DMS153 treated with DMSO at 0.1 percent for 48 hours (cell line): Measurements from ENCODE around the gene CARMIL1.

Experiments
- DNase-seq: peaks from one replicate; lab custom pipeline; 2025; ENCODE audit not compliant: unreplicated experiment; lab: John Stamatoyannopoulos, UW

The CARMIL1 gene

DNA sequence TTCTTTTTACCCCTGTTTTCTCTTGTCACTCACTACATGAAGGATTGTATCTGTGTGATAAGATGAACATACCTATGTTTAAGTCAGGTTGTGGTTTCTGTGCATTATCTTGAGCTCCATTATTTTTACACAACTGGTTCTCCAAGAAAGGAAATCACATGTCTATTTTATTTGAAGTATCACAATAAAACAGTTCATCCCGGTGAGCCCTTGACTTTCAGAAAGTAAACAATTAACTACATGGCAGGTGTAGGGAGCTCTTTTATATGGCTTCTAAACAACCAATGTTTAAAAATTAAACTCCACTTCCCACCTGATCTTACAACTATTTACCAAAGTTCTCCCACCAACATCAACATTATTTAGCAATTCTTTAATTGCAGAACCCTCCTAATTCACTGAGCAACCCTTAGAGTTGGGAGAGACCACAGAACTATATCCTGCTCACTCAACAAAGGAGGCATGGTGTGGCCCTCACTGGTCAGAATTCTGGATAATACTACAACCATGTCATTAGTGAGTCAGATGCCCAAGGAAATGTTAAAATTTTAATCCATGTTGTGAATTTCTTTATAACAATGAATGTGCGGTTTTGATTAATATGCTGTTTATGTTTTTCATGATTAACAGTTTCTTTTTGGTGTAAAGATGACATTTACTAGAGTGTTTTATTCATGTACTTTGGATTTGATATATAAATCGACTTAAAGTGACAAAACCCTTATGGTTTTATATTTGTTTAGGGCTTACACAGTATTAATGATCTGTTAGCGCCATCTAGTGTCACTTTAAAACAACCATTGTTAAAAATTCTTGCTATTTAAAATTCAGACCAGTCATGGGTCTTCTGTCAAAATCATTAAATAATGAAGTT is 322.9 kb downstream of the CARMIL1 start:
- DNase-seq: peak; percentile 73

DNA sequence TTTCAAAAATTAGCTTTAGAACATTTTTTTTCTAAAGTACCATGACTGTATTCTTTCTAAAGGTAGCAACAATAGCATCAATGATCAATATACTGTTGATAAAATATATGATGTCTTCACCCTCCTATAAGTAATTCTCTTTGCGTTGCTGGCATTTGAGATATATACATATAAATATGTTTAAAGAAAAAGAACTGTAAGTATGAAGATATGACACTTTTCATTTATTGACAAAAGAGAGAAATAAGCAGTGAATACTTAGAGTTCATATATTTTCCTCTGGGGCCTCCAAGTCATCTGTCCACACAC is 323.5 kb downstream of the CARMIL1 start:
- DNase-seq: no peak

- DNase-seq: no peak
Observed at GRCh38 chr6:25603251-25603650, 324.1 kb downstream of the CARMIL1 start.

- no peak for DNase-seq
Observed at GRCh38 chr6:25606151-25606550, 327.0 kb downstream of the CARMIL1 start.

GRCh38 chr6:25608558-25609174 is 329.5 kb downstream of the CARMIL1 start:
- DNase-seq: no peak

- DNase-seq: no peak
Observed at GRCh38 chr6:25612666-25613065, 333.5 kb downstream of the CARMIL1 start.

GRCh38 chr6:25613415-25613814 is 334.2 kb downstream of the CARMIL1 start:
- DNase-seq: no peak

DNA sequence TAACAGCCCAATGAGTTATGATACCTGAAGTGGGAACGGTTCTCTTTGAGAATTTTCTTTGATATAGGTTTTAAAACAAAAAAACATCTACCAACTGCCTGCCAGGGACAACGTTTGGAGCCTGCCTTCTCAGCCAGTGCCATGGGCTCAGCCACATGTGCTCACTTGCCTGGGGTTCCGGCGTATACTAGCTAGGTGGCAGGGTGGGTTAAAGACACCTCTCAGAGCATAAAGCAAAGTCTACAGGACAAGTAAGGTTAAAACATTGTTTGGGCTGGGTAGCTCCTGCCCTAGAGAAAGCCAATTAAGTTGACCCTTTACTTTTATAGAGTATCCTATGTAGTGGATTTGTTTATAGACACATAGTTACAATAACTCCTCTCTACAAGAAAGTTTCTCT is 334.9 kb downstream of the CARMIL1 start:
- DNase-seq: no peak

DNA sequence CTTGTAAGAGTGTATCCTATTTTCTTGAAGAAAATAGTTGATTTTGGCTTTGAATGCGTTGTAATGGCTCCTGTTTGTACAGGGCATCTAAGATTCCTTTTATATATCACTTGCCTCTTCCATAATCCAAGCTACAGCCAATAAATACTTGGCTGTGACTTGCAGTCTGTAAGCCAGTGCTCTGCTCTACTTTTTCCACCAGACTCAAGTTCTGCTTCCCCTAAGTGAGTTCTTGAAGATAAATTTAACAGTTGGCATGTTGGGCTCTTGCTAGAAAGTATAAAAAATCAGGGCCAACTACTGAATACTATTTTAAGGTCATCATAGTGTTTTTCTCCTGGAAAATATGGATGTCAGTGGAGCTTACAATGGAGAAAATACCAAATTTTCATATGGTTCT is 336.3 kb downstream of the CARMIL1 start:
- no peak for DNase-seq

DNA sequence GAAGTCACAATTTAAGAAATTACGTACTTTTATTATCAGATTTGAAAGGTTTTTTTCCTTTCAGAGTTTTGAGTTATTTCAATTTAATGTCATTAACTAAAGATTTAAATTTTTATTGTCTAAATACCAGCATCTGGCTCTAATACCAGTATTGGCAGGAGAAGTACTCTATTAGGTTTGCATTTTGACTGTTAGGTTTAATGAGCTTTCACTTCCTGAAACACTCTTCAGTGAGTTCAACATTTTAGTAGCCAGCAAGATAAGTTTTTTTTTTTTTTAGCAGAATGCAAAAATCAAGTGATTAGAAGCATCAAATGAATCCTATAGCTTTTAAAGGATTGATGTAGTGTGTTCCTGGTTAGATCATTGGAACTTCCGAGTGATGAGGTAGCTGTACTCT is 338.8 kb downstream of the CARMIL1 start:
- no peak for DNase-seq

DNA sequence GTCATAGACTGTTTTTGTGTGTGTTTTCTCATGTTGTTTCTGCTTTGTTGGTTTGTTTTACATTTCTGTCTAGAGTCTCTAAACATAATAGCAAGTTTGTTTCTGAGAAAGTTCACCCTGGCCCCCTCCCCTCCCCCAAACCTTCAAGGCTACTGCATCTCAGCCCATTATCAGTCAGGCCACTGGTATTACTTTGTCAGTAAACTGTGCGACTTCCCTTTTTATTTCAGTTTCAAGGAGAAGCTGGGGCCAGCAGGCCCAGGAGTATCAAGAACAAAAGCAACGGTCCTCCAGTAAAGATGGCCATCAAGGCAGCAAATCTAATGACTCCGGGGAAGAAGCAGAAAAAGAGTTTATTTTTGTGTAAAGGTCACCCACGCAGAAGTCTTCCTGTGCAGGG is 340.0 kb downstream of the CARMIL1 start:
- no peak for DNase-seq

GRCh38 chr6:25620391-25620790 is 341.2 kb downstream of the CARMIL1 start:
- no peak for DNase-seq

GRCh38 chr6:25623065-25623464 is 343.9 kb downstream of the CARMIL1 start:
- DNase-seq: no peak

DNA sequence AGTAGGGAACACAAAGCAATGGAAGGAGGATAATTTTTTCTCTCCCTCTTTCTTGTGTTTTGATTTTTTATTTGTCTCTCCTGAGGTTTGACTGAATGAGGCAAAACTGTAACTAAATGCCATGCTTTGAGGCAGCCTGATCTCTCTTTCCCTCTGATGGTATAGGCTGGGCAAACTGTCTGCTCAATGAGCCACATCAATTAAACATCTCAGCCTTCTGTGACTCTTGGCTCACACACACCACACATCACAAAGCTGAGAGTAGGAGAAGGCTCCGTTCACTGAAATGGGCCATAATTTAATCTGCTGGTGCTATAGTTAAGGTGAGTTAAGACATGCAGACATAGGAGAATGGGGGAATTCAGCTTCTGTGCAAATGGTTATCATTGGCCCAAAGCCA is 344.7 kb downstream of the CARMIL1 start:
- no peak for DNase-seq

DNA sequence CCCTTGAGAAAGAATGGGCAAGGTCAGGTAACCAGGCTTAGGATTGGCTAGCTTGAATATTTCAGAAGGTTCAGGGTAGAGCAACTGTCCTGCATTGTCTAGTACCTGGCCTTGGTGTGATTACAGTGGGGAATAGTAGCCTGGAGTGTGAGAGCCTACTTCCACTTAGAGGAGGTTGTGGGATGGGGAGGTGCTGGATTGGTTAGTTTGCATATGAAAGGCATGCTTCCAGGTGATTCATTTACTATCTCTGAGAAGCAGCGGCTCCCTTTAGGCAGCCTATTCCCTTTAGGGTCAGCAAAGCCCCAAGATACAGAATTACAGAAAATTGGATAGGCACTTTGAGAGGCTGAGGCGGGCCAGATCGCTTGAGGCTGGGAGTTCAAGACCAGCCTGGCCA is 347.8 kb downstream of the CARMIL1 start:
- DNase-seq: no peak

- DNase-seq: no peak
Observed at GRCh38 chr6:25628471-25629197, 349.5 kb downstream of the CARMIL1 start.

DNA sequence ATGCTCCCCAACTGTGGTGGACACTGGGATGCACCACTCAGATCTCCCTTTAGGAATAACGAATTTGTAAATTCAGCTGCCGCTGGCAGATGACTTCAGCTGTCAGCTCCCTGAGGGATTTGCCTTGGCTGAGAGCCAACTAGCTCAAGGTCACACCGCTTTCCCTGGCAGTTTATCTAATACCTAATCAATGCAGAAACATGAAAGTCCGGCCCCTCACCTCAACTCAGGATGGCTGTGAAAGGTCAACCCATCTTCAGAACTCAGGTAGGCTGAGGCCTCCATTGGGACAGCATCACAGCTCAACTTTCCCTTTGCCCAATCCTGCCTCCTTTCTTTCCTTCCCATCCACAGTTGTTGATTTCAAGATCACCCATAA is 350.0 kb downstream of the CARMIL1 start:
- peak; percentile 76 for DNase-seq

- no peak for DNase-seq
Observed at GRCh38 chr6:25630508-25631278, 351.5 kb downstream of the CARMIL1 start.

GRCh38 chr6:25635886-25636317 is 356.7 kb downstream of the CARMIL1 start:
- no peak for DNase-seq

GRCh38 chr6:25637211-25637610 is 358.0 kb downstream of the CARMIL1 start:
- no peak for DNase-seq

DNA sequence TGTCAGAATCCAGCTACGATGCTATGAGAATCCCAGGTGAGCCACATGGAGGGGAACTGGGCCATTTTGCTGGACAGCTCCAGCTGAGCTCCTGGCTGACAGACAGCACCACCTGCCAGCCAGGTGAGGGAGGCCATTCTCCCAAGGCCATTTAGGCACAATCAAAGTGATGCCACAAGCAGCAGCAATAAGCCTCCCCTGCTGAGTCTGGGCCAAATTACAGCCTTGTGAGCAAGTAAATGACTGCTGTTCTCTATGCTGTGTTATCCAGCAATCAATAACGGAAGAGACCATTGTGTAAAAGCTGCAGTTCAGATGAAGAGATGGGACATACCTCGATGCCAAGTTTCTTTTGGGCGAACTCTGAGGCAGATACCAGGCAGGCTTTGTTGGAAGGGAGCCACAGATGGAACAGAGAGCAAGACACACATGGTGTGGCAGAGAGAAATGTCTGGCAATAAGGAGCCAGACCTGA is 358.8 kb downstream of the CARMIL1 start:
- peak; percentile 50 for DNase-seq
